ENCODE data around the gene LRRFIP1. TPM values are rescaled to one million over a fixed set of nuclear protein-coding genes. Genes with fewer than 3 reads are reported as not detected.

LRRFIP1 gene
- total RNA-seq, 6 experiments from 2014 or later = 29.4 to 56.3 (median 49.7) TPM

GRCh38 chr2:237613679-237614078, 13.7 kb upstream of the LRRFIP1 start:
- H3K4me3 ChIP-seq = no peak overlapping the region
- no peak overlapping the region for H3K27ac ChIP-seq
- intact Hi-C loops (cut with DNase I) = no loop called here
- H3K4me1 ChIP-seq = no peaks in the 10 kb centered on the region
- H3K27me3 ChIP-seq = no peaks in the 10 kb centered on the region
- no peak for DNase-seq
- no peaks in the 10 kb centered on the region for H3K9me3 ChIP-seq
- no peaks in the 10 kb centered on the region for H3K36me3 ChIP-seq
- ATAC-seq = no peak
- TF ChIP-seq POLR2A (IDR thresholded peaks at IDR 0.05) = no peak
- TF ChIP-seq CTCF (IDR thresholded peaks at IDR 0.05) = no peak

- H3K27me3 ChIP-seq = no peaks in the 10 kb centered on the region
- H3K4me3 ChIP-seq = no peak overlapping the region
- no peaks in the 10 kb centered on the region for H3K36me3 ChIP-seq
- intact Hi-C loops (cut with DNase I) = no loop called here
- H3K9me3 ChIP-seq = no peaks in the 10 kb centered on the region
- DNase-seq (peak in 1 of 3 donors; percentile 28), ATAC-seq (peak in 3 of 4 donors; percentile 21 to 46 (median 42))
- no CpG with 5 or more reads among the region's 9 CpGs for whole genome bisulfite sequencing (ENCODE audit: insufficient coverage, low coverage, low lambda C conversion rate, missing lambda C conversion rate)
- no peaks in the 10 kb centered on the region for H3K4me1 ChIP-seq
- TF ChIP-seq POLR2A (IDR thresholded peaks at IDR 0.05) = no peak
- H3K27ac ChIP-seq = no peak overlapping the region
Observed at GRCh38 chr2:237614151-237614720, 13.2 kb upstream of the LRRFIP1 start.

GRCh38 chr2:237615631-237616249, 11.6 kb upstream of the LRRFIP1 start:
- Histone ChIP-seq H3K27ac (no peak overlapping the region), H3K27me3 (no peaks in the 10 kb centered on the region), H3K9me3 (no peaks in the 10 kb centered on the region), H3K36me3 (no peaks in the 10 kb centered on the region), H3K4me3 (no peak overlapping the region), H3K4me1 (no peaks in the 10 kb centered on the region)
- TF ChIP-seq CTCF (IDR thresholded peaks at IDR 0.05) (no peak), POLR2A (IDR thresholded peaks at IDR 0.05) (no peak)
- DNase-seq = no peak
- WGBS (ENCODE audit: insufficient coverage, low coverage, low lambda C conversion rate, missing lambda C conversion rate) = 49% methylated on average over 3 of the region's 4 CpGs
- intact Hi-C loops (cut with DNase I) = no loop called here
- no peak for ATAC-seq

GRCh38 chr2:237616373-237616733, 11.0 kb upstream of the LRRFIP1 start:
- intact Hi-C loops (cut with DNase I) = no loop called here
- no peak overlapping the region for H3K4me3 ChIP-seq
- 47% methylated on average over 2 of the region's 3 CpGs for WGBS (ENCODE audit: insufficient coverage, low coverage, low lambda C conversion rate, missing lambda C conversion rate)
- ATAC-seq (no peak), DNase-seq (no peak)
- no peaks in the 10 kb centered on the region for H3K27me3 ChIP-seq
- no peaks in the 10 kb centered on the region for H3K4me1 ChIP-seq
- H3K27ac ChIP-seq = peak overlapping the region in 1 of 3 donors; percentile 13
- H3K9me3 ChIP-seq = no peaks in the 10 kb centered on the region
- H3K36me3 ChIP-seq = no peaks in the 10 kb centered on the region
- TF ChIP-seq POLR2A (IDR thresholded peaks at IDR 0.05) (no peak), CTCF (IDR thresholded peaks at IDR 0.05) (no peak)

GRCh38 chr2:237616734-237617586, 10.4 kb upstream of the LRRFIP1 start:
- Histone ChIP-seq H3K27me3 (no peaks in the 10 kb centered on the region), H3K4me1 (no peaks in the 10 kb centered on the region), H3K27ac (no peak overlapping the region), H3K4me3 (no peak overlapping the region), H3K36me3 (no peaks in the 10 kb centered on the region), H3K9me3 (no peaks in the 10 kb centered on the region)
- 35% methylated on average over 14 of the region's 15 CpGs for whole genome bisulfite sequencing (ENCODE audit: insufficient coverage, low coverage, low lambda C conversion rate, missing lambda C conversion rate)
- TF ChIP-seq POLR2A (IDR thresholded peaks at IDR 0.05) = no peak
- TF ChIP-seq CTCF (IDR thresholded peaks at IDR 0.05) = no peak
- no peak for DNase-seq
- intact Hi-C loops (cut with DNase I) = no loop called here
- peak in 2 of 4 donors; percentile 25 to 34 for ATAC-seq
